Measurements from ENCODE around the gene GRK6. TPM values are rescaled to one million over a fixed set of nuclear protein-coding genes. Genes with fewer than 3 reads are reported as not detected.

GRK6 gene
- total and polyA plus RNA-seq, 9 of the 15 experiments (the other 6 are each of a cell fraction or from before 2014, with no cell fraction given): 0.63 to 122 (median 44.5) TPM

- TF ChIP-seq PML (IDR thresholded peaks at IDR 0.05; ENCODE audit: low read length) (peak; percentile 71; the same call in 1 of the 2 replicates), E2F3 (CRISPR knock-in tag; IDR thresholded peaks at IDR 0.05) (no peak), ZBED1 (IDR thresholded peaks at IDR 0.05) (no peak), GATA2 (CRISPR knock-in tag; IDR thresholded peaks at IDR 0.05) (no peak), ESRRA (IDR thresholded peaks at IDR 0.05; ENCODE audit: borderline replicate concordance, low read depth) (peak; percentile 79; the same call in 1 of the 2 replicates), CTCF (IDR thresholded peaks at IDR 0.05 in 2 of 3, conservative IDR thresholded peaks at IDR 0.05 in 1 of 3; ENCODE audit: insufficient read depth in 2 of 3, low read depth in 1 of 3, low read length in 3 of 3) (no peak), RFX7 (CRISPR knock-in tag; IDR thresholded peaks at IDR 0.05) (no peak), DMBX1 (CRISPR knock-in tag; IDR thresholded peaks at IDR 0.05; ENCODE audit: borderline replicate concordance) (no peak), RBM15 (IDR thresholded peaks at IDR 0.05; ENCODE audit: insufficient read depth, low read length) (no peak), MED1 (CRISPR knock-in tag; IDR thresholded peaks at IDR 0.05; ENCODE audit: borderline replicate concordance) (no peak), ELF1 (tag; IDR thresholded peaks at IDR 0.05) (peak; percentile 74), NFATC3 (IDR thresholded peaks at IDR 0.05) (no peak), SREBF2 (CRISPR knock-in tag; IDR thresholded peaks at IDR 0.05) (no peak), RBBP5 (IDR thresholded peaks at IDR 0.05; ENCODE audit: borderline replicate concordance, insufficient read depth, low read length, poor library complexity, severe bottlenecking) (peak; percentile 21), ZNF780A (CRISPR knock-in tag; IDR thresholded peaks at IDR 0.05) (no peak), BRD9 (IDR thresholded peaks at IDR 0.05; ENCODE audit: low read depth, partially characterized antibody) (peak; percentile 77), RCOR1 (IDR thresholded peaks at IDR 0.05; ENCODE audit: borderline replicate concordance in 1 of 2, low read depth in 2 of 2, low read length in 2 of 2) (peak in 1 of 2 experiments; percentile 96; a peak in 3 of 4 replicates), ZNF699 (CRISPR knock-in tag; IDR thresholded peaks at IDR 0.05; ENCODE audit: insufficient replicate concordance) (no peak), TOE1 (IDR thresholded peaks at IDR 0.05; ENCODE audit: borderline replicate concordance) (peak; percentile 71; the same call in 1 of the 2 replicates), TOE1 (CRISPR knock-in tag; IDR thresholded peaks at IDR 0.05; ENCODE audit: borderline replicate concordance, low read depth) (0 out of 2 replicates have a peak, but pooled peaks have one; percentile 30), TCF7L2 (IDR thresholded peaks at IDR 0.05; ENCODE audit: low read depth, low read length) (no peak), STAT5B (CRISPR knock-in tag; IDR thresholded peaks at IDR 0.05) (no peak), ZNF175 (CRISPR knock-in tag; IDR thresholded peaks at IDR 0.05; ENCODE audit: low read depth) (peak; percentile 68; the same call in 1 of the 2 replicates), ZNF41 (CRISPR knock-in tag; conservative IDR thresholded peaks at IDR 0.05) (no peak), MTA1 (IDR thresholded peaks at IDR 0.05; ENCODE audit: borderline replicate concordance) (no peak)
- TF ChIP-seq, protein P1, sequence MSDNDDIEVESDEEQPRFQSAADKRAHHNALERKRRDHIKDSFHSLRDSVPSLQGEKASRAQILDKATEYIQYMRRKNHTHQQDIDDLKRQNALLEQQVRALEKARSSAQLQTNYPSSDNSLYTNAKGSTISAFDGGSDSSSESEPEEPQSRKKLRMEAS (CRISPR knock-in tag; IDR thresholded peaks at IDR 0.05): peak; percentile 53
- TF ChIP-seq, protein P2, sequence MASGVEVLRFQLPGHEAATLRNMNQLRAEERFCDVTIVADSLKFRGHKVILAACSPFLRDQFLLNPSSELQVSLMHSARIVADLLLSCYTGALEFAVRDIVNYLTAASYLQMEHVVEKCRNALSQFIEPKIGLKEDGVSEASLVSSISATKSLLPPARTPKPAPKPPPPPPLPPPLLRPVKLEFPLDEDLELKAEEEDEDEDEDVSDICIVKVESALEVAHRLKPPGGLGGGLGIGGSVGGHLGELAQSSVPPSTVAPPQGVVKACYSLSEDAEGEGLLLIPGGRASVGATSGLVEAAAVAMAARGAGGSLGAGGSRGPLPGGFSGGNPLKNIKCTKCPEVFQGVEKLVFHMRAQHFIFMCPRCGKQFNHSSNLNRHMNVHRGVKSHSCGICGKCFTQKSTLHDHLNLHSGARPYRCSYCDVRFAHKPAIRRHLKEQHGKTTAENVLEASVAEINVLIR (CRISPR knock-in tag; IDR thresholded peaks at IDR 0.05): peak; percentile 68; the same call in 1 of the 2 replicates
These were observed 493 bp upstream of the GRK6 start (continued) for GRCh38 chr5:177425801-177426565.

All from K562 (cell line).